ENCODE data around the gene FAM151B.

DNA sequence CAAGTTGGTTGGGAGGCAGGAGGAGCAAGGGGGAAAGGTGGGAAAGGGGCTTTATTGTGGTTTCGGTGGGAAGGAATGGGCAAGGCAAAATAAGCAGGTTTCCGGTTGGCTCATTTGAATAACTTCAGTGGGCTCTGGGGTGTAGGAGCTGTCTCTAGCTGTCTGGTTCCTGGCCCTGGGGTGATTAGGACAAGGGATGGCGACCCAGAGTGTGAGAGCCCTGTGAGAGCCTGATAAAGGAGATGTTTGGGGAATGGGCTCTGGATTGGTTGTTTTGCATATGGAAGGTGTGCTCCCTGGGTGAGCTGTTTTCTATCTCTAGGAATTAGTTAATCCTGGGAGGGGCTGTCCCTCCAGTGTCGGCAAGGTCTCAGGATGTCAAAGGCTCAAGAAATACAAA is 66.7 kb downstream of the FAM151B start:
- TF ChIP-seq, protein P1, sequence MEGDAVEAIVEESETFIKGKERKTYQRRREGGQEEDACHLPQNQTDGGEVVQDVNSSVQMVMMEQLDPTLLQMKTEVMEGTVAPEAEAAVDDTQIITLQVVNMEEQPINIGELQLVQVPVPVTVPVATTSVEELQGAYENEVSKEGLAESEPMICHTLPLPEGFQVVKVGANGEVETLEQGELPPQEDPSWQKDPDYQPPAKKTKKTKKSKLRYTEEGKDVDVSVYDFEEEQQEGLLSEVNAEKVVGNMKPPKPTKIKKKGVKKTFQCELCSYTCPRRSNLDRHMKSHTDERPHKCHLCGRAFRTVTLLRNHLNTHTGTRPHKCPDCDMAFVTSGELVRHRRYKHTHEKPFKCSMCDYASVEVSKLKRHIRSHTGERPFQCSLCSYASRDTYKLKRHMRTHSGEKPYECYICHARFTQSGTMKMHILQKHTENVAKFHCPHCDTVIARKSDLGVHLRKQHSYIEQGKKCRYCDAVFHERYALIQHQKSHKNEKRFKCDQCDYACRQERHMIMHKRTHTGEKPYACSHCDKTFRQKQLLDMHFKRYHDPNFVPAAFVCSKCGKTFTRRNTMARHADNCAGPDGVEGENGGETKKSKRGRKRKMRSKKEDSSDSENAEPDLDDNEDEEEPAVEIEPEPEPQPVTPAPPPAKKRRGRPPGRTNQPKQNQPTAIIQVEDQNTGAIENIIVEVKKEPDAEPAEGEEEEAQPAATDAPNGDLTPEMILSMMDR (conservative IDR thresholded peaks at IDR 0.05; ENCODE audit: low read length): no peak
- TF ChIP-seq EZH2phosphoT487 (IDR thresholded peaks at IDR 0.05; ENCODE audit: borderline replicate concordance): no peak
